T-helper 1 cell treated with Interleukin-12 subunit alpha and Interleukin-12 subunit beta and Interleukin-4 antibody, amounts not matched to agents 30 μg/mL and 1 μg/mL, for 36 hours (primary cell): Measurements from ENCODE around the gene MBOAT2.
"Not testable (repeated sequence)": the region's sequence is repeated elsewhere in the genome, so short reads cannot be mapped to it uniquely, and the experiment has no call there.

Experiments used
- H3K27ac Mint-ChIP-seq: one replicate; pipeline ENCODE4 v1.8.0; 2021; ENCODE audit warnings: mild to moderate bottlenecking, mixed read lengths
- H3K27me3 Mint-ChIP-seq: one replicate; pipeline ENCODE4 v1.8.0; 2021; ENCODE audit warnings: low read depth, mixed read lengths
- H3K36me3 Mint-ChIP-seq: one replicate; pipeline ENCODE4 v1.8.0; 2021; ENCODE audit warnings: low read depth, mixed read lengths
- H3K4me1 Mint-ChIP-seq: one replicate; pipeline ENCODE4 v1.8.0; 2021; ENCODE audit warnings: low read depth, mixed read lengths
- H3K4me3 Mint-ChIP-seq: one replicate; pipeline ENCODE4 v1.8.0; 2021; ENCODE audit warnings: mild to moderate bottlenecking, moderate library complexity, mixed read lengths
- H3K9me3 Mint-ChIP-seq: one replicate; pipeline ENCODE4 v1.8.0; 2021; ENCODE audit warnings: mixed read lengths

The MBOAT2 gene

DNA sequence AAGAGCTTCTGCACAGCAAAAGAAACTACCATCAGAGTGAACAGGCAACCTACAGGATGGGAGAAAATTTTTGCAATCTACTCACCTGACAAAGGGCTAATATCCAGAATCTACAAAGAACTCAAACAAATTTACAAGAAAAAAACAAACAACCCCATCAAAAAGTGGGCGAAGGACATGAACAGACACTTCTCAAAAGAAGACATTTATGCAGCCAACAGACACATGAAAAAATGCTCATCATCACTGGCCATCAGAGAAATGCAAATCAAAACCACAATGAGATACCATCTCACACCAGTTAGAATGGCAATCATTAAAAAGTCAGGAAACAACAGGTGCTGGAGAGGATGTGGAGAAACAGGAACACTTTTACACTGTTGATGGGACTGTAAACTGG, 30.9 kb downstream of the MBOAT2 start:
- H3K4me3 Mint-ChIP-seq, H3K36me3 Mint-ChIP-seq, H3K4me1 Mint-ChIP-seq, H3K9me3 Mint-ChIP-seq, H3K27ac Mint-ChIP-seq: not testable (repeated sequence)
- peaks cover 14% of the 10 kb centered on the region for H3K27me3 Mint-ChIP-seq

DNA sequence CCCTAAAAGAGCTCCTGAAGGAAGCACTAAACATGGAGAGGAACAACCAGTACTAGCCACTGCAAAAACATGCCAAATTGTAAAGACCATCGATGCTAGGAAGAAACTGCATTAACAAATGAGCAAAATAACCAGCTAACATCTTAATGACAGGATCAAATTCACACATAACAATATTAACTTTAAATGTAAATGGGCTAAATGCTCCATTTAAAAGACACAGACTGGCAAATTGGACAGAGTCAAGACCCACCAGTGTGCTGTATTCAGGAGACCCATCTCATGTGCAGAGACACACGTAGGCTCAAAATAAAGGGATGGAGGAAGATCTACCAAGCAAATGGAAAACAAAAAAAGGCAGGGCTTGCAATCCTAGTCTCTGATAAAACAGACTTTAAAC, 34.1 kb downstream of the MBOAT2 start:
- not testable (repeated sequence) for H3K36me3 Mint-ChIP-seq, H3K4me3 Mint-ChIP-seq, H3K4me1 Mint-ChIP-seq, H3K27ac Mint-ChIP-seq, H3K9me3 Mint-ChIP-seq
- peaks cover 14% of the 10 kb centered on the region for H3K27me3 Mint-ChIP-seq

DNA sequence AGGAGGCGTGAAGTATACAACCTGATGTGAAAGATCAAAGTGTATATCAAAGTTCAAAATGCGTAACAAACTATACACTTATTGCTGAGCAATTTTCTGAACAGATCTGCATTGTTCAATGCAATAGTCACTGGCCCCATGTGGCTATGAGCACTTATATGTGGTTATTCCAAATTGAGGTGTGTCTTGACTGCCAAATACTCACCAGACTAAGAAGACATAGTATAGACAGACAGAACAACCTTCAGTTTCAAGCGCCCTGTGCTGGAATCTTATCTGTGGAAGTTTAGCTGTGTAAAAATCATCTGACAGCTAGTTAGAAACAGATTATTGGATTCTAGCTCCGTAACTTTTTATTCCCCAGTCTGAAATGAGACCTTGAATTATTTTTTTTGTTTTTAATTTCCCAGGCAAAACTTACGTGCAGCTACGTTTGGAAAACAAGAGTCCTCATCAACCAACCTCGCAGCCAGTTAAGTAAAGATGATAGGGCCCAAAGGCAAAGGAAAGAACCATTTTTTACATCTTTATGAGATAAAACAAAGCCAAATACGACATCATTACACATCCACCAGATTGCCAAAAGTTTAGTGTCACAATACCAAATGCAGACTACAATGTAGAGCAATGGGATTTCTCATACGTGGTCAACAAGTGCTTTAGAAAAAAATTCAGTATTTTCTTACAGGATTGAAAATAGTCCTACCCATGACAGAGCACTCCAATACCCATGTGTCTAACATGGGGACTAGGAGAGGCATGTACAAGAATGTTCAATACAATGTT, 37.2 kb downstream of the MBOAT2 start:
- Mint-ChIP-seq H3K4me1 (no peaks in the 10 kb centered on the region), H3K27ac (no peak overlapping the region), H3K36me3 (no peaks in the 10 kb centered on the region), H3K9me3 (no peaks in the 10 kb centered on the region), H3K4me3 (no peak overlapping the region), H3K27me3 (peaks cover 14% of the 10 kb centered on the region)

DNA sequence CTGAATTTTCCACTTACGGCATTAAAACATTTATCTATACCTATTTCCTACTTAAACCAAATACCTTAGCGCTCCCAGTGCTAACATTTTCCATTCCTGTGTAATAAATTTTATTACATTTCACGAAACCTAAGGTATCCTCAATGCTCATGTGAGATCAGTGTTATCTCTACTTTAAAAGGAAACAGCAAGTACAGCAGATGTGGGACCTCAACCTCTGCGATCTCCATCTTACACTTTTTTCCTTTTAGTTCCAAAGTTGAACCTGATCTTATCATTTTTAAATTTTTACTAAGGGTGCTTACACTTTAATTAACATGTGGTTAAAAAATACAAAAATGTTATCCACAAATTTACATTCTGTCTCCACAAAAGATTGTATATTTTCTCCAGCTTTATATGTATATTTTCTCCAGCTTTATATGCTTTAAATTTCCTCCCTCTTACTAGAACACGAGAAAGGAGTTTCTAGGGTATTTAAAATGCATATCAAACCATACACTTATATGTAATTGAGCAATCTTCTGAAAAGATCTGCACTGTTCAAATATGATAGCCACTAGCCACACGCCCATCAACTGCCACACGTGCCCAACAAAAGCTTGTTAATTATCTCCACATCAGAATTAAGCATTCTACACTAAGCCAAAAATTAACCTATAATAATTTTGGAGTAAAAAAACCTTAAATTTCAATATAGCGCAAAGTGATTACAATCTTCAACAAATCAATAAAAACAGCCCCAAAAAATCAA, 38.1 kb downstream of the MBOAT2 start:
- Mint-ChIP-seq H3K27me3 (peaks cover 11% of the 10 kb centered on the region), H3K4me3 (no peak overlapping the region), H3K27ac (no peak overlapping the region), H3K36me3 (no peaks in the 10 kb centered on the region), H3K4me1 (no peaks in the 10 kb centered on the region), H3K9me3 (no peaks in the 10 kb centered on the region)

DNA sequence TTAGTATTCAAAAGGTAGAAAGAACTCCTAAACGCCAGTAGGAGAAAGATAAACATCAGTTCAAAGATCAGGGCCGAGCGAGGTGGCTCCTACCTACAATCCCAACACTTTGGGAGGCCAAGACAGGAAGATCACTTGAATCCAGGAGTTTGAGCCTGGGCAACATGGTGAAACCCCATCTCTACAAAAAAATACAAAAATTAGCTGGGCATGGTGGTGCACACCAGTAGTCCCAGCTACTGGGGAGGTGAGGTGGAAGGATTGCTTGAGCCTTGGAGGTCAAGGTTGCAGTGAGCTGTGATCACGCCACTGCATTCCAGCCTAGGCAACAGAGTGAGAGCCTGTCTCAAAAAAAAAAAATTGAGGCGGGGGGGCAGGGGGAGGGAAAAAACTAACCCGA, 40.6 kb downstream of the MBOAT2 start:
- Mint-ChIP-seq H3K4me3 (no peak overlapping the region), H3K4me1 (no peaks in the 10 kb centered on the region), H3K9me3 (no peaks in the 10 kb centered on the region), H3K27ac (no peak overlapping the region), H3K27me3 (peaks cover 5% of the 10 kb centered on the region), H3K36me3 (no peaks in the 10 kb centered on the region)

DNA sequence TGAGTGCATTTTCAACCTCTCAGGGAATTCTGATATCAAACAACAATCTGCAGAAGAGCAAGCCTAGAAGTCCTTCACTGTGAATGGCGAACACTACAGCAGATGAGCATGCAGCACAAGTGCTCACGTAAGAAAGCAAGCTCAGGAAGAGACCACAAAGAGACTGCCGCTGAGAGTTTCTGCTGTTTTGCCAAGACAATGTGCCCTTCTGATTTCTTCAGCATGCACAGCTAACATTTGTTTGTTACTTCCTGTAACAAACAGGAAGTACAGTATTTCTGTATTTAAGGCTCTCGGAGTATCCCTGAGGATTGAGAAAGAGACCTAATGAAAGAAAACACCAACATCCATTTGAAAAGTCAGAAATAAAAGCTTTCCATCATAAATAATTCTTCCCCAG, 45.9 kb downstream of the MBOAT2 start:
- Mint-ChIP-seq H3K27me3 (peaks cover 5% of the 10 kb centered on the region), H3K27ac (no peak overlapping the region), H3K9me3 (peaks cover 26% of the 10 kb centered on the region), H3K4me1 (no peaks in the 10 kb centered on the region), H3K36me3 (peaks cover 5% of the 10 kb centered on the region), H3K4me3 (no peak overlapping the region)

DNA sequence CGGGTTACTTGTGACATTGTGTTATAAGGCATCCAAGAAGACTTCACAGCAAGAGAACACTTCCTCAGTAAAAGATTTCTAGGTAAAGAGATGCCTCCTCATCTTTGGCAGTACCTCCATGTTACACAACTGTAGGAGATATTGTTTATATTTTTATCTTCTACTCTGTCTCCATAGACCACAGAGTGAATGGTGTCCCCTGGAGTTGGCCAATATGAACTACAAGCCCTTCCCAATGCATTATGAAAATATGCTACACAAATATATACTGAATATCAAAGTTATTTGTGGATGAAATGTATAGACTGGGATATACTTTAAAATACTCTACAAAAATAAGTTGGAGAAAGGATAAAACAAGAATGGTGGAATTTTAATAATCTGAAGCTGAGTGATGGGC, 46.7 kb downstream of the MBOAT2 start:
- H3K27me3 Mint-ChIP-seq, result peaks cover 5% of the 10 kb centered on the region
- no peaks in the 10 kb centered on the region for H3K4me1 Mint-ChIP-seq
- H3K9me3 Mint-ChIP-seq, result peaks cover 34% of the 10 kb centered on the region
- H3K27ac Mint-ChIP-seq, result no peak overlapping the region
- H3K36me3 Mint-ChIP-seq, result peaks cover 7% of the 10 kb centered on the region
- no peak overlapping the region for H3K4me3 Mint-ChIP-seq

DNA sequence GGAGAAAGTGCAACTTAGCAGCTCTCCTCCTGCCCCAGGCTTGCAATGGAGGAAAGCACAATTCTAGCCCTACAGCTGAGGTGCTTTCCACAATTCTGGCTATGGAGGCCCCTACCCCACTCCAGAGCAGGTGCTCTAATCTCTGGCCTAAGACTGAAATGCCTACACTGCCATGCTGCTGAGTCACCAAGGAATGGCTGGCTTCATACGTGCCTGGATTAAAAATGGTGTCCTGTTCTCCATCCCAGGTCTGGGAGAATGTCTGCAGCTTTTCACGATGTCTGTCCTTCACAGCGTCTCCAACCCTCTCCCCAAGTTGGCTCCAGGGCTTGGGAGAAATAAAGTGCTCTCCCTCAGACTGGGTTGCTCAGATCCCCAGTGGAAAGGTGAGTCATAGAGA, 48.5 kb downstream of the MBOAT2 start:
- Mint-ChIP-seq H3K4me1 (no peaks in the 10 kb centered on the region), H3K4me3 (no peak overlapping the region), H3K9me3 (peaks cover 42% of the 10 kb centered on the region), H3K27me3 (peaks cover 7% of the 10 kb centered on the region), H3K36me3 (peaks cover 7% of the 10 kb centered on the region), H3K27ac (no peak overlapping the region)

DNA sequence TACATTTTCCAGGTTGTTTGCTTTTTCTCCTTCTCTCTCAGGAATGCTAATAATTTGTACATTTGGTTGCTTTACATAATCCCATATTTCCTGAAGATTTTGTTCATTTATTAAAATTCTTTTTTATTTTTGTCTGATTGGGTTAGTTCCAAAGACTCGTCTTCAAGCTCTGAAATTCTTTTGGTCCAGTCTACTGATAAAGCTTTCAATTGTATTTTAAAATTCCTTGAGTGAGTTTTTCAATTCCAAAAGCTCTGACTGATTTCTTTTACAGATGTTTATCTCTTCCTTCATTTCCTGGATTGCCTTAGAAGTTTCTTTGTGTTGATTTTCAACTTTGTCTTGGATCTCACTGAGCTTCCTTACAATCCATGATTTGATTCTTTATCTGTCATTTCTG, 50.0 kb downstream of the MBOAT2 start:
- Mint-ChIP-seq H3K9me3 (peaks cover 46% of the 10 kb centered on the region), H3K27ac (no peak overlapping the region), H3K27me3 (peaks cover 9% of the 10 kb centered on the region), H3K4me1 (no peaks in the 10 kb centered on the region), H3K36me3 (peaks cover 7% of the 10 kb centered on the region), H3K4me3 (no peak overlapping the region)

DNA sequence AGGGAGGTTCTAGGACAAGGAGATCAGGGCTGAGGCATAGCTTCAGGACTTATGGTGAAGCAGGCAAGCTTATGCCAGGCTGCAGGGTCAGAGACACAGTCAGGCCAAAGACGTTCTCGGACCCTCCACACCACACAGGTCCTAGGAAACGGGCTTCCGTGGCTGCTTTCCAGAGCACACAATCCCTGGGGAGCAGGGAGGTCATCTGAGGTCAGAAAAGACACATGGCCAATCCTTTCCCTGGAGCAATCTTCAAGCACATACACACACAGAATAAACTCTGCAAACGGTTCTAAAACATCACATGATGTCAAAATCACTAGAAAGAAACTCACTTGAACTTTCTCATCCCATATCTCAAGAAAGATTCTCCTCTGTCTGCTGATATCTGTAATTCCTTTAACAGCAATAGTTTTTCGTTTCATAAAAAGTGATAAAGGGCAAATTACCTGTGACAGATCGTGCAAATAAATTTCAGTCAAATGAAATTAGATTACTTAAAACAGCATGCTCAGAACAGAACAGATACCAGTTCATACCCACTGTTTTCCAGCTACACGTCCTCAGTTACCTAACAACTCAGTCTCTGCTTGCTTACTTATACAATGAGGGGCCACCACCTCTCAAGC, 63.9 kb downstream of the MBOAT2 start:
- Mint-ChIP-seq H3K36me3 (no peaks in the 10 kb centered on the region), H3K27ac (no peak overlapping the region), H3K9me3 (no peaks in the 10 kb centered on the region), H3K27me3 (no peaks in the 10 kb centered on the region), H3K4me3 (no peak overlapping the region), H3K4me1 (no peaks in the 10 kb centered on the region)

DNA sequence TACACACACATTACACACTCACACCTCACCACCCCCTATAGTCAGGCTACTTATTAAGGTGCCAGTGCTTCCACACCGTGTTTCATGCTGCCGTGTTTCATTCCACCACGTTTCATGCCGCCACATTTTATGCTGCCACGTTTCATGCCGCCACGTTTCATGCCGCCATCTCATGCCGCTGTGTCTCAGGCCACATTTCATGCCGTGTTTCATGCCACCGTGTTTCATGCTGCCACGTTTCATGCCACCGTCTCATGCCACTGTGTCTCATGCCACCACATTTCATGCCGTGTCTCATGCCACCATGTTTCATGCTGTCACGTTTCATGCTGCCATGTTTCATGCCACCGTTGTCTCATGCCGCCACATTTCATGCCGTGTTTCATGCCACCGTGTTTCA, 65.1 kb downstream of the MBOAT2 start:
- no peak overlapping the region for H3K27ac Mint-ChIP-seq
- no peak overlapping the region for H3K4me3 Mint-ChIP-seq
- no peaks in the 10 kb centered on the region for H3K9me3 Mint-ChIP-seq
- no peaks in the 10 kb centered on the region for H3K4me1 Mint-ChIP-seq
- H3K27me3 Mint-ChIP-seq, result peaks cover 4% of the 10 kb centered on the region
- no peaks in the 10 kb centered on the region for H3K36me3 Mint-ChIP-seq

DNA sequence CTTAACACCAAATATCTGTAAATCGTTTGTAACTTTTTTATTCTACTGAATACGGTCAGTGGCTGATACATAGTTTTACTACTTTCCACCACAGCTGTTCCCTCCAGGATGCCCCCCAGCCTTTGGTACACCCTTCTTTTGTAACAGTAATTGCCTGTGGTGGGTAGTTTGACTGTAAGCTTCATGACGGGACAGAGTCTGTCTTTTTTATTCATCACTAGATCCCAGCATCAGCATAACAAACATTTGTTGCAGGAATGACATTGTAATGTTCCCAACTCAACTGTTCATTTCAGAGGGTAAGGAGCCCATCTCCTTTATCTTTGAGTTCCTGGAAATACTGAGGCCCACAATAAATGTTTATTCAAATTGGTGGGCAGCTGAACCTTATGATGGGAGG, 67.5 kb downstream of the MBOAT2 start:
- no peaks in the 10 kb centered on the region for H3K9me3 Mint-ChIP-seq
- H3K27ac Mint-ChIP-seq, result no peak overlapping the region
- no peak overlapping the region for H3K4me3 Mint-ChIP-seq
- no peaks in the 10 kb centered on the region for H3K36me3 Mint-ChIP-seq
- H3K27me3 Mint-ChIP-seq, result peaks cover 13% of the 10 kb centered on the region
- no peaks in the 10 kb centered on the region for H3K4me1 Mint-ChIP-seq

DNA sequence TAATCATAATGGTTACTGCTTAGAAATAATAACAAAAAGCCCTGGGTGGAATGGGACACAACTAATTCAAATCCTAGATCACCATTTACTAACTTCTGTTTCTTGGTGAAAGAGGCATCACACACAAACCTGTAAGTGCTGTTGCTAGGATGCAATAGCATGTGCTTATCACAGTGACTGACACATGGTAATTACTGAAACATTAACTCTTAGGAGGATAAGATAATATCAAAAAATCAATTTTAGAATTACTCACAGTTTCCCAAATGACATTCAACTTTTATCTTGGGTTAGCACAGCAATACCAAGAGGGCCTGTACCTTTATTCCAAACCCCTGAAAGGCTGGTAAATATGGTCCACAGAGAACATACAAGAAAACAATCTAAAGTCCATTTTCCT, 69.1 kb downstream of the MBOAT2 start:
- Mint-ChIP-seq H3K4me1 (no peaks in the 10 kb centered on the region), H3K27me3 (peaks cover 15% of the 10 kb centered on the region), H3K27ac (no peak overlapping the region), H3K9me3 (no peaks in the 10 kb centered on the region), H3K36me3 (no peaks in the 10 kb centered on the region), H3K4me3 (no peak overlapping the region)

DNA sequence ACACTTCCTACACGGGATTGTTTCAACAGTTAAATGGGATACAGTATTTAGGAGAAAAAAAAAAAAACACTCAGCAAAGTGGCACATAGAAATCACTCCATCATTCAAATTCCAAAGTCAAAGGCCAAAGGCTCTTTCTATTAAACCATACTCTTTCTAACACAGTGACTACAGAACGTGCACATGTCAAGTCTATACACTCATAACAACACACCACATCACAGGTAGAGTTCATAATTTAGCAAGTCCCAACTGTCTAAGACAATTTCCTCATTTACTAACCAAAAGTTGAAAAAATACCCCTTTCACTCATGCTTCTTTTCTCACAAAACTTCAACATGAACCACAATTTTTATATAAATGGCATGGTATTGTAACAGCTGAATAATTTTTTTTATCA, 70.8 kb downstream of the MBOAT2 start:
- H3K36me3 Mint-ChIP-seq, result no peaks in the 10 kb centered on the region
- no peaks in the 10 kb centered on the region for H3K9me3 Mint-ChIP-seq
- H3K4me3 Mint-ChIP-seq, result no peak overlapping the region
- no peaks in the 10 kb centered on the region for H3K4me1 Mint-ChIP-seq
- H3K27me3 Mint-ChIP-seq, result peaks cover 15% of the 10 kb centered on the region
- no peak overlapping the region for H3K27ac Mint-ChIP-seq

DNA sequence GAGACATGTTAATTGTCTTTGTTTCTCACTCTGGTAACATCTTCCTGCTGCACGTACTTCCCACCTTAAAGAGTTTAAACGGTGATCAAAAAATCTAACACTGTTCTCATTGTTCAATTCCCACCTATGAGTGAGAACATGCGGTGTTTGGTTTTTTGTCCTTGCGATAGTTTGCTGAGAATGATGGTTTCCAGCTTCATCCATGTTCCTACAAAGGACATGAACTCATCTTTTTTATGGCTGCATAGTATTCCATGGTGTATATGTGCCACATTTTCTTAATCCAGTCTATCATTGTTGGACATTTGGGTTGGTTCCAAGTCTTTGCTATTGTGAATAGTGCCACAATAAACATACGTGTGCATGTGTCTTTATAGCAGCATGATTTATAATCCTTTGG, 73.3 kb downstream of the MBOAT2 start:
- H3K4me1 Mint-ChIP-seq, H3K27ac Mint-ChIP-seq, H3K9me3 Mint-ChIP-seq, H3K4me3 Mint-ChIP-seq, H3K36me3 Mint-ChIP-seq: not testable (repeated sequence)
- H3K27me3 Mint-ChIP-seq, result peaks cover 15% of the 10 kb centered on the region
